ENCODE results near the gene VWA1. TPM values are rescaled to one million over a fixed set of nuclear protein-coding genes. Genes with fewer than 3 reads are reported as not detected.

The VWA1 gene, protein sequence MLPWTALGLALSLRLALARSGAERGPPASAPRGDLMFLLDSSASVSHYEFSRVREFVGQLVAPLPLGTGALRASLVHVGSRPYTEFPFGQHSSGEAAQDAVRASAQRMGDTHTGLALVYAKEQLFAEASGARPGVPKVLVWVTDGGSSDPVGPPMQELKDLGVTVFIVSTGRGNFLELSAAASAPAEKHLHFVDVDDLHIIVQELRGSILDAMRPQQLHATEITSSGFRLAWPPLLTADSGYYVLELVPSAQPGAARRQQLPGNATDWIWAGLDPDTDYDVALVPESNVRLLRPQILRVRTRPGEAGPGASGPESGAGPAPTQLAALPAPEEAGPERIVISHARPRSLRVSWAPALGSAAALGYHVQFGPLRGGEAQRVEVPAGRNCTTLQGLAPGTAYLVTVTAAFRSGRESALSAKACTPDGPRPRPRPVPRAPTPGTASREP
- total RNA-seq (10 to 100 TPM; 35.6 to 86.5 TPM), polyA plus RNA-seq (1 to 10 TPM in 1 of 2 donors, under 1 TPM in 1; 0.13 to 4.5 TPM)
- long read RNA-seq, donor 1, partial matches to known transcripts: 5 of 11 reads
- long read RNA-seq, donor 1, other reads (novel, unspliced or antisense): 6 of 11 reads
- long read RNA-seq, donor 2, full-length matches to known transcripts: 123 of 167 reads
- long read RNA-seq, donor 2, partial matches to known transcripts: 32 of 167 reads
- long read RNA-seq, donor 2, other reads (novel, unspliced or antisense): 12 of 167 reads

DNA sequence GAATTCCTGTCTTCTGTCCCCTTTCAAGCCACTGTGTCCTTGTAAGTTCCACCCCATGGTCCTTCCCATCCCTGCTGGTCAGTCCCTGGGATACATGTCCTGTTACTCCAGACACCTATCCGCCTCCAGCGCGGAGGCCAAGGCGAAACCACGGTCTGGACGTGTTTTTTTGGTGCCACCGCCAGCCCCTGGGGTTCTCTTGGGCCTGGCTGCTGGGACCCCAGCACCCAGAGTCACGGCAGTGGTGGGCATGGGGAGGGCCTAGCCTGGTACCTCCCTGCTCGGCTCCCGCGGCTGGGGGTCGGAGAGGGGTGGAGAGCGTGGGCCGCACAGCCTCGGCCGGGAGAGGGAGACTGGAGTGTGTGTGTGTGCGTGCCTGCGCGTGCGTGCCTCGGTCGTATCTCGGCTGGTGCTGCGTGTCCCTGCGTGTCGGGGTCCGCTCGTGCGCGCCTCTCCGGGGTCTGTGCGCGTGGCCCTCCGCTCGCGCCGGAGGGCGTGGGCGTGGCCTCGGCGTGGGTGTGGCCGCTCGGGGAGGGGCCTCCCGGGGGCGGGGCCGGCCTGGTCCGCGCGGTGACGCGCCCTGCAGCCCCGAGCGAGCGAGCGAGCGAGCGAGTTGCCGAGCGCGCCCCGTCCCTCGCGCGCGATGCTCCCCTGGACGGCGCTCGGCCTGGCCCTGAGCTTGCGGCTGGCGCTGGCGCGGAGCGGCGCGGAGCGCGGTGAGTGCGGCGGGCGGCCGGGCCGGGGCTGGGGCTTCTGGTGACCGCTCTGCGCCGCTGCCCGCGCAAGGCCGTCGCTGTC lies at the start of gene VWA1:
TSS of gene VWA1 (plus strand) at position 585 of the 798 bp plus-strand sequence. CDS start at position 644, 59 bp downstream.
- H3K9me3 ChIP-seq (ENCODE audit: control insufficient read depth, low read length): no peaks in the 10 kb centered on the region
- H3K27me3 ChIP-seq (ENCODE audit: control insufficient read depth in 1 of 2, insufficient read depth in 2 of 2, low read length in 1 of 2): no peaks in the 10 kb centered on the region
- H3K4me1 ChIP-seq (ENCODE audit: control insufficient read depth in 1 of 2, insufficient read depth in 2 of 2, low read length in 2 of 2): no peaks in the 10 kb centered on the region
- intact Hi-C loops (cut with DNase I): no loop called here
- no peaks in the 10 kb centered on the region for H3K36me3 ChIP-seq (ENCODE audit: control insufficient read depth in 1 of 2, insufficient read depth in 2 of 2, low read length in 1 of 2)
- DNase-seq (peak in 1 of 2 donors; percentile 91), ATAC-seq (ENCODE audit: low FRiP score) (peak; percentile 64)
- H3K4me3 ChIP-seq (ENCODE audit: low read length in 2 of 2): peak within 1 kb of the TSS in 1 of 2 donors; percentile 14
- no peak within 1 kb of the TSS for H3K27ac ChIP-seq (ENCODE audit: low read depth in 1 of 2, low read length in 2 of 2)
- 10 to 11% methylated on average over 71 to 89 of the region's 89 CpGs for WGBS, 2 donors

DNA sequence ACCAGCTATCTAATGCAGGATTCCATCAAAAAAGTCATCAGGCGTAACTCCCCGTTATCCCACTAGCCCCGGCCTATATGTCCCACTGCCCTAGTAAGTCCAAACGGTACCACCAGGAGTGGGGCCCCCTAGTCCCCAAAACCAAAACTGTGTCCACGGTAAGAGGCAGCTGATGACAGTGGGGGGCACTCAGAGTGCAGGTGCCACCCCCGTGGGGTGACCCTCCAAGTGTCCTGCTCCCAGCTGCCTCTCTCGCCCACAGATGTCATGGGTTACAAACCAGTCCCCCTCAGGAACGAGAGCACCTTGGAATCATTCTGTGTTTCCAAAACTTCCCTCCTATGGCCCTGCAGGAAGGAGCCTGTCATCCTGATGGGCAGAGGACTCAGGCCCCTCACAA lies 49.6 kb upstream of the VWA1 start:
- Histone ChIP-seq H3K4me3 (ENCODE audit: low read length in 2 of 2) (no peak overlapping the region), H3K9me3 (ENCODE audit: control insufficient read depth, low read length) (no peaks in the 10 kb centered on the region), H3K27ac (ENCODE audit: low read depth in 1 of 2, low read length in 2 of 2) (no peak overlapping the region), H3K36me3 (ENCODE audit: control insufficient read depth in 1 of 2, insufficient read depth in 2 of 2, low read length in 1 of 2) (peaks cover 3 to 18% of the 10 kb centered on the region in 2 donors), H3K27me3 (ENCODE audit: control insufficient read depth in 1 of 2, insufficient read depth in 2 of 2, low read length in 1 of 2) (no peaks in the 10 kb centered on the region), H3K4me1 (ENCODE audit: control insufficient read depth in 1 of 2, insufficient read depth in 2 of 2, low read length in 2 of 2) (no peaks in the 10 kb centered on the region)
- no peak for DNase-seq
- ATAC-seq (ENCODE audit: low FRiP score): no peak
- intact Hi-C loops (cut with DNase I): no loop called here
- WGBS, 2 donors: 91 to 92% methylated on average over 8 of the region's 8 CpGs

DNA sequence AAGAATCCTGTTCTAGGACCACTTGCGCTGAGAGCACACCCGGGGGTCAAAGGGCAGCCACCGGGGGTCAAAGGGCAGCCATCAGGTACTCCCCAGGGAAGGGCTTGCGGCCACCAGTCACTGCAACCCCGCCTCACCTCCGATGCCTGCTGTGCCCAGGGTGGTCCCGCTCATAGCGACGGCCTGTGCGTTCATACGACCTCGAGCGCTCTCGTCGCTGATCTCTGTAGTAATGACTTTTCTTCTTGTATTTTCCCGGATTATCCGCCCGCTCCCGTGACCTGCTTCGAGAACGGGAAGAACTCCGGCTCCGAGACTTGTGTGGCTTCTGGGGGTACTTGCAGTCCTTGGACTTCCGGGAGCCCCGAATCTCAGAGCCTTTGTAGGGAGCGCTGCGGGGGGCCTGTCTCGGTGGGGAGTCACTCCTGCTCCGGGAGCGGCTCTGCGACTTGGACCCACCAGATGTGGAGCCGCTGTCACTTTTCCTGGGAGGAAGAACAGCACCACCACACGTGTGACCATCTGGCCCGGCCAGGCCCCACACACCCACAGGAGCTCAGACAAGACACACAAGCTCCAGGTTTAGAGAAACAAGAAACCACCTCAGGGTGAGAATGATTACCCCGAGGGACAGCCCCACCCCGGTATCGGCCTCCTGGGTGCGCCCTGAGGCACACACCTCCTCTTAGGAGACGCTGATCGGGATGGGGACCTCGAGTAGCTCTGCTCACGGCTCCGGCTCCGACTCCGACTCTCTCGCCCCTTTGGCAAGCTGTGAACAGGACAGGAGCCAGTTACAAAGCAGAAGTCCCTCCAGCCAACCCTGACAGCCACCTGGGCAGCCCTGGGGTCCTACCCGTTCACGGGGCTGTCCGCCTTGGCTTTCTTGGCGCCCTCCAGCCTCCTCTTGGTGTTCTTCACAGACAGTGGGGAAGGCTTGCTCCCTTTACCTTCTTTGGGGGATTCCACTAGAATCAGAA lies 48.1 kb upstream of the VWA1 start:
- Histone ChIP-seq H3K36me3 (ENCODE audit: control insufficient read depth in 1 of 2, insufficient read depth in 2 of 2, low read length in 1 of 2) (peaks cover 3 to 21% of the 10 kb centered on the region in 2 donors), H3K4me3 (ENCODE audit: low read length in 2 of 2) (no peak overlapping the region), H3K27ac (ENCODE audit: low read depth in 1 of 2, low read length in 2 of 2) (no peak overlapping the region), H3K27me3 (ENCODE audit: control insufficient read depth in 1 of 2, insufficient read depth in 2 of 2, low read length in 1 of 2) (no peaks in the 10 kb centered on the region), H3K9me3 (ENCODE audit: control insufficient read depth, low read length) (no peaks in the 10 kb centered on the region), H3K4me1 (ENCODE audit: control insufficient read depth in 1 of 2, insufficient read depth in 2 of 2, low read length in 2 of 2) (no peaks in the 10 kb centered on the region)
- WGBS, 2 donors: 94% methylated on average over 50 of the region's 50 CpGs
- ATAC-seq (ENCODE audit: low FRiP score) (no peak), DNase-seq (no peak)
- intact Hi-C loops (cut with DNase I): no loop called here

DNA sequence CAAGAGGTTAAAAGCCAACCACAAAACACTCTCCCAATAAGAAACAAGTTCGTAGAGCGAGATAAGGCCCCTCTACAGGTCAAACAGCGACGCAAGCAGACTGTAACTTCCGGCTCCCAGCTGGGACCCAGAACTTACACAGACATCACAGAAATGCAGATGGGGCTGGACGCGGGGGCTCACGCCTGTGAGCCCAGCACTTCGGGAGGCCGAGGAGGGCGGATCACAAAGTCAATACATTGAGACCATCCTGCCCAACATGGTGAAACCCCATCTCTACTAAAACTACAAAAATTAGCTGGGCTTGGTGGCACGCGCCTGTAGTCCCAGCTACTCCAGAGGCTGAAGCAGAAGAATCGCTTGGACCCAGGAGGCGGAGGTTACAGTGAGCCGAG lies 47.4 kb upstream of the VWA1 start:
- Histone ChIP-seq H3K4me1 (ENCODE audit: control insufficient read depth in 1 of 2, insufficient read depth in 2 of 2, low read length in 2 of 2) (no peaks in the 10 kb centered on the region), H3K9me3 (ENCODE audit: control insufficient read depth, low read length) (no peaks in the 10 kb centered on the region), H3K27me3 (ENCODE audit: control insufficient read depth in 1 of 2, insufficient read depth in 2 of 2, low read length in 1 of 2) (no peaks in the 10 kb centered on the region), H3K36me3 (ENCODE audit: control insufficient read depth in 1 of 2, insufficient read depth in 2 of 2, low read length in 1 of 2) (peaks cover 3 to 23% of the 10 kb centered on the region in 2 donors), H3K4me3 (ENCODE audit: low read length in 2 of 2) (no peak overlapping the region), H3K27ac (ENCODE audit: low read depth in 1 of 2, low read length in 2 of 2) (no peak overlapping the region)
- DNase-seq (no peak), ATAC-seq (ENCODE audit: low FRiP score) (no peak)
- 95 to 98% methylated on average over 16 of the region's 16 CpGs for WGBS, 2 donors
- intact Hi-C loops (cut with DNase I): no loop called here

DNA sequence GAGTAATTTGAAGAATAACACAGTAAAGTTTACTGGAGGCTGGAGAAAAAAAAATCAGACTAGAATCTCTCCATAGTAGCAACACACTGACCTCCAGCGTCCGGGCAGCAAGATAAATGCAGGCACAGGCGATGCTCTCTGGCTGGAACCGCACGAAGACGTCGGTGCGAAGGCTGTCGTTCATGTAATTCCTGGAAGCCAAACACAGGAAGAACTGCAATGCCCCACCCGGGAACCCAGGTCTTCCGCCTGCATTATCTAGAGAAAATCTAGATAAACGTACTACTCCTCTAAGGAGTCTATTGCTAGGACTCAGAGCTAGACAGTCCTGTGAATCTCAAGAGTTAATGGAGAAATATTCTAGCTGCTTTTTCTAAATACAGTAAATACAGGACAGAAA lies 44.8 kb upstream of the VWA1 start:
- ATAC-seq (ENCODE audit: low FRiP score) (no peak), DNase-seq (no peak)
- no peak overlapping the region for H3K27ac ChIP-seq (ENCODE audit: low read depth in 1 of 2, low read length in 2 of 2)
- no peak overlapping the region for H3K4me3 ChIP-seq (ENCODE audit: low read length in 2 of 2)
- H3K4me1 ChIP-seq (ENCODE audit: control insufficient read depth in 1 of 2, insufficient read depth in 2 of 2, low read length in 2 of 2): no peaks in the 10 kb centered on the region
- WGBS, 2 donors: 88 to 90% methylated on average over 12 of the region's 12 CpGs
- no peaks in the 10 kb centered on the region for H3K27me3 ChIP-seq (ENCODE audit: control insufficient read depth in 1 of 2, insufficient read depth in 2 of 2, low read length in 1 of 2)
- H3K9me3 ChIP-seq (ENCODE audit: control insufficient read depth, low read length): no peaks in the 10 kb centered on the region
- intact Hi-C loops (cut with DNase I): no loop called here
- peaks cover 3 to 27% of the 10 kb centered on the region in 2 donors for H3K36me3 ChIP-seq (ENCODE audit: control insufficient read depth in 1 of 2, insufficient read depth in 2 of 2, low read length in 1 of 2)

DNA sequence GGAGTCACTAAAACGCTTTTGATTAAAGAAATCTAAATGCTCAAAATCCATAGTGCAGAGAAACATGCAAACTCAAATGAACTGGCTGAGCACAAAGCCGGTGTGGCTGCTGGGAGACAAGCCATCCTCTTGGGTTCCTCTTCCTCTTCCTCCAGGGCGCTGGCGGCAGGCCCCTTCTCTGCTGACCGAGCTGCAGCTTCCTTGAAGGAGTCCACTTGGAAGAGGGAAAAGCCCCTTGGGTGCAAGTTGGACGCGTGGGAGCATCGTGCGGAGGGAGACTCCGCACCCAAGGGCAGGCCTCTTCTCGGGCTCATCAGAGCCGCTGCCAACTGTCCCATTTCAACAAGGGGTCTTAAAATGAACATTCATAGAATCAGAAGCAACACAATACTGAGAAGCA lies 44.3 kb upstream of the VWA1 start:
- no peaks in the 10 kb centered on the region for H3K9me3 ChIP-seq (ENCODE audit: control insufficient read depth, low read length)
- H3K36me3 ChIP-seq (ENCODE audit: control insufficient read depth in 1 of 2, insufficient read depth in 2 of 2, low read length in 1 of 2): peaks cover 3 to 24% of the 10 kb centered on the region in 2 donors
- no peak overlapping the region for H3K4me3 ChIP-seq (ENCODE audit: low read length in 2 of 2)
- H3K27ac ChIP-seq (ENCODE audit: low read depth in 1 of 2, low read length in 2 of 2): no peak overlapping the region
- DNase-seq (no peak), ATAC-seq (ENCODE audit: low FRiP score) (no peak)
- intact Hi-C loops (cut with DNase I): no loop called here
- H3K4me1 ChIP-seq (ENCODE audit: control insufficient read depth in 1 of 2, insufficient read depth in 2 of 2, low read length in 2 of 2): no peaks in the 10 kb centered on the region
- 87 to 88% methylated on average over 12 of the region's 12 CpGs for WGBS, 2 donors
- no peaks in the 10 kb centered on the region for H3K27me3 ChIP-seq (ENCODE audit: control insufficient read depth in 1 of 2, insufficient read depth in 2 of 2, low read length in 1 of 2)

DNA sequence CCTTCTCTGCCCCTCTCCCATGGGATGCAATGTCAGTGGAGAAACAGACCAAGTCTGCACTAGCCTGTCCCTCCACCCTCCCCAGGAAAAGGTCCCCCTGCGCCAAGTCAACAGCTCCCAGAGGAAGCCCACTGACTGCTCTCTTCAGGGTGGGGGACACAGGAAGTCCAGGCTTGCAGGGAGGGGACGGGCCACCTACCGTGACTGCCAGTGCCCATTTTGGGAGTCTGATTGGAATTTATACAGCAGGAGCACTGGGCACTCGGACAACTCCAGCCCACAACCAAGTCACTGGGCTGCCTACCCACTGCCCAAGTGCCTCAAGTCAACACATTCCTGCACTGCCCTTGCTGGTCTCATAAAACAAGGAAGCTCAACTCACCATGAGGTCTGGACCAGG lies 42.5 kb upstream of the VWA1 start:
- Histone ChIP-seq H3K27me3 (ENCODE audit: control insufficient read depth in 1 of 2, insufficient read depth in 2 of 2, low read length in 1 of 2) (no peaks in the 10 kb centered on the region), H3K36me3 (ENCODE audit: control insufficient read depth in 1 of 2, insufficient read depth in 2 of 2, low read length in 1 of 2) (peaks cover 1 to 15% of the 10 kb centered on the region in 2 donors), H3K4me1 (ENCODE audit: control insufficient read depth in 1 of 2, insufficient read depth in 2 of 2, low read length in 2 of 2) (no peaks in the 10 kb centered on the region), H3K27ac (ENCODE audit: low read depth in 1 of 2, low read length in 2 of 2) (no peak overlapping the region), H3K4me3 (ENCODE audit: low read length in 2 of 2) (no peak overlapping the region), H3K9me3 (ENCODE audit: control insufficient read depth, low read length) (no peaks in the 10 kb centered on the region)
- ATAC-seq (ENCODE audit: low FRiP score): no peak
- intact Hi-C loops (cut with DNase I): no loop called here
- no peak for DNase-seq
- 83 to 88% methylated on average over 4 of the region's 4 CpGs for WGBS, 2 donors

DNA sequence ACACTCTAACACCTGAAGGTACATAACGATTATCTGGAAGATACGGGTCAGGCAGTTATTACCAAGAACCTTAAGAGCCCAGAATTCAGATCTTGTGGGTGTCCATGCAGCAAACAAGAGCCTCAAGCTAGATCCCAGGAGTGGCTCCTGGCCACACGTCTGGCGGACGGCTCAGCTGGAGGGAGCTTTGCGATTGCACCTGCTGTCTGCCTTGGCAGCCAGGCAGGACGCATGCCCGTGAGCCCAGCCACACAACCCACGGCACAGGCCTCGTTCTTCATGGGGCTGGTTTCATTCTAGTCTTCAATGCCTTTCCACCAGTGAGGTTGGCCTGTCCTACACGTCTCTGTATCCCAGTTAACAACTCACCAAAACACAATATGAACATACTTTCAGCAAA lies 42.1 kb upstream of the VWA1 start:
- peaks cover 0 to 14% of the 10 kb centered on the region in 2 donors for H3K36me3 ChIP-seq (ENCODE audit: control insufficient read depth in 1 of 2, insufficient read depth in 2 of 2, low read length in 1 of 2)
- no peak for DNase-seq
- intact Hi-C loops (cut with DNase I): no loop called here
- H3K4me3 ChIP-seq (ENCODE audit: low read length in 2 of 2): no peak overlapping the region
- no peak overlapping the region for H3K27ac ChIP-seq (ENCODE audit: low read depth in 1 of 2, low read length in 2 of 2)
- WGBS, 2 donors: 90 to 91% methylated on average over 11 of the region's 11 CpGs
- H3K4me1 ChIP-seq (ENCODE audit: control insufficient read depth in 1 of 2, insufficient read depth in 2 of 2, low read length in 2 of 2): no peaks in the 10 kb centered on the region
- no peaks in the 10 kb centered on the region for H3K27me3 ChIP-seq (ENCODE audit: control insufficient read depth in 1 of 2, insufficient read depth in 2 of 2, low read length in 1 of 2)
- ATAC-seq (ENCODE audit: low FRiP score): no peak
- no peaks in the 10 kb centered on the region for H3K9me3 ChIP-seq (ENCODE audit: control insufficient read depth, low read length)

Data from aorta (tissue), 5 donors.